ENCODE measurements around the gene PEX7. TPM values are rescaled to one million over a fixed set of nuclear protein-coding genes. Genes with fewer than 3 reads are reported as not detected.

PEX7 gene, protein sequence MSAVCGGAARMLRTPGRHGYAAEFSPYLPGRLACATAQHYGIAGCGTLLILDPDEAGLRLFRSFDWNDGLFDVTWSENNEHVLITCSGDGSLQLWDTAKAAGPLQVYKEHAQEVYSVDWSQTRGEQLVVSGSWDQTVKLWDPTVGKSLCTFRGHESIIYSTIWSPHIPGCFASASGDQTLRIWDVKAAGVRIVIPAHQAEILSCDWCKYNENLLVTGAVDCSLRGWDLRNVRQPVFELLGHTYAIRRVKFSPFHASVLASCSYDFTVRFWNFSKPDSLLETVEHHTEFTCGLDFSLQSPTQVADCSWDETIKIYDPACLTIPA
- 10.3 and 11.1 TPM in 2 replicates for total RNA-seq (2013; cell fraction: nucleolus; rRNA removed)
- 11.0 and 12.4 TPM in 2 replicates for total RNA-seq (2014; rRNA removed)
- total RNA-seq (2014; rRNA removed; fragmentation: Illumina TruSeq; extraction: Trizol): 6.8 and 7.6 TPM in 2 replicates
- total RNA-seq (2021): 5.9 and 6.7 TPM in 2 replicates
- polyA plus RNA-seq (2011; ENCODE audit: low read depth): 3.9 TPM
- 11.6 and 14.8 TPM in 2 replicates for polyA plus RNA-seq (2011; rRNA removed)
- polyA plus RNA-seq (2011; cell fraction: cytosol; rRNA removed): 8.9 and 9.0 TPM in 2 replicates
- polyA plus RNA-seq (2011; cell fraction: nucleus; rRNA removed): 5.6 and 6.5 TPM in 2 replicates
- polyA plus RNA-seq (2012): 4.4 and 5.8 TPM in 2 replicates
- polyA plus RNA-seq (2014; fragmentation: Illumina TruSeq; extraction: Trizol): 6.1 and 7.7 TPM in 2 replicates
- 1 to 10 TPM in 1 of 2 experiments, under 1 TPM in 1; 0.58 to 2.7 TPM for polyA plus RNA-seq (2014; fragmentation: Nextera tagmentation; extraction: Ambion mirVana)
- polyA plus RNA-seq (2014; rRNA removed): 10.9 and 12.4 TPM in 2 replicates
- 10 to 100 TPM; 10.9 to 12.3 TPM for polyA plus RNA-seq (2016; fragmentation: Nextera tagmentation; extraction: Ambion mirVana)
- 6.7 and 7.0 TPM in 2 replicates for polyA minus RNA-seq (2011; rRNA and poly(A)+ RNA removed)
- 2.9 and 3.5 TPM in 2 replicates for polyA minus RNA-seq (2011; cell fraction: cytosol; rRNA and poly(A)+ RNA removed)
- 5.9 and 11.9 TPM in 2 replicates for polyA minus RNA-seq (2011; cell fraction: nucleus; rRNA and poly(A)+ RNA removed)
- Bru-seq, nascent RNA: percentile 59 among the genes with signal in this experiment
- percentile 50 among the genes with signal in this experiment for BruChase-seq, experiment 1, labeled RNA remaining after a 6-hour chase
- BruChase-seq, experiment 2, labeled RNA remaining after a 2-hour chase: percentile 48 among the genes with signal in this experiment
- long read RNA-seq, experiment 1, transcript PEX7-201 (10 exons, 1,464 nt): major isoform, 7 of 8 reads
- long read RNA-seq, experiment 1, partial matches to known transcripts: 0 of 8 reads
- long read RNA-seq, experiment 1, other reads (novel, unspliced or antisense): 1 of 8 reads
- long read RNA-seq, experiment 2, partial matches to known transcripts: 0 of 1 reads
- long read RNA-seq, experiment 2, other reads (novel, unspliced or antisense): 0 of 1 reads

DNA sequence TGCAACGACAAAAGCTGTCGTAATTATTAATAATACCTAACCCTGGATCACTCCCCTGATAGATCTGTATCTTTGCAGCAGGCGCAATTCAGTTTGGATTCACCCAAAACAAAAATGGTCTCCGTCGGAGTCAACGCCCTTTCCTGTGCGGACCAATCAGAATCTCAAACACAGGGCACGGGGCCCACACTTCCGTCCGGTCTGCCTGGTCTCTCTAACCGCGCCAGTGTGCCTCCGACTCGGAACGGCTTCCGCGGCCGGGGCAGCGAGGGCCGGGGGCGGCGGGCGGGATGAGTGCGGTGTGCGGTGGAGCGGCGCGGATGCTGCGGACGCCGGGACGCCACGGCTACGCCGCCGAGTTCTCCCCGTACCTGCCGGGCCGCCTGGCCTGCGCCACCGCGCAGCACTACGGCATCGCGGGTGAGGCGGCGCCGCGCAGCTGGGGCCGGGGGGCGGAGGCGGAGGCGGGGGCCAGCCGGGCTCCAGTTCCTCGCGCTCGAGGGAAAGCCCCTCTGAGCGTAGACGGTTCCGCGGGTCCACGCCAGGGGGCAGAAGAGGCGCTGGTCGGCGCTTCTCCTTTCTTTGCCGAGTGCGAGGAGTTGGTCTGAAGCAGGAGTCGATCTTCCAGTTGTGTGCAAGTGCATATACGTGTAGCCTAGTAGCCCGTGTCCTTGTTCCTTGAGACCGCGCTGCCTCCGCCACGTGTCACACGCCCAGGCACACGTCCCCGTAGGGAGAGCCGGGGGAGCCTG is at the start of gene PEX7:
TSS of gene PEX7 (plus strand) at position 217 of the 752 bp plus-strand sequence. CDS start at position 291, 74 bp downstream.
- Histone ChIP-seq H3K27ac (ENCODE audit: control insufficient read depth, insufficient read depth) (peak within 1 kb of the TSS; percentile 76), H3K79me2 (ENCODE audit: control insufficient read depth, insufficient read depth, low read length) (peaks cover 5% of the 10 kb centered on the region), H3K9ac (ENCODE audit: control insufficient read depth, insufficient read depth, low read length) (peak within 1 kb of the TSS; percentile 84), H3K4me3 (peak within 1 kb of the TSS; percentile 83), H2AFZ (ENCODE audit: control insufficient read depth, low read depth, low read length) (peak within 1 kb of the TSS; percentile 99), H3K36me3 (ENCODE audit: control insufficient read depth in 2 of 2, insufficient read depth in 2 of 2, low read length in 1 of 2) (no peaks in the 10 kb centered on the region), H3K4me2 (ENCODE audit: control insufficient read depth, insufficient read depth) (peak within 1 kb of the TSS; percentile 98), H4K20me1 (ENCODE audit: control insufficient read depth, insufficient read depth) (no peaks in the 10 kb centered on the region), H3K4me1 (ENCODE audit: control insufficient read depth, insufficient read depth, low read length) (no peaks in the 10 kb centered on the region), H3K9me3 (replicated peaks; ENCODE audit: control insufficient read depth, insufficient read depth, low read length) (no peaks in the 10 kb centered on the region), H3K27me3 (replicated peaks in 1 of 2; ENCODE audit: control insufficient read depth in 2 of 2, insufficient read depth in 2 of 2, low read length in 1 of 2) (no peaks in the 10 kb centered on the region)
- ATAC-seq (peak; percentile 98), DNase-seq (ENCODE audit: low read depth, low spot score) (peak; percentile 67), FAIRE-seq (peak; percentile 80)
- intact Hi-C loops (cut with micrococcal nuclease; ENCODE audit: unreplicated experiment): no loop called here
- POLR2A ChIA-PET: interaction anchor here (0.6 to 1.7 kb wide), 4 partner anchors 20 to 335 kb away, joined by 3 to 4 read pairs (median 3); partner anchors contain the start of gene MAP3K5
- CTCF ChIA-PET: interaction anchor here (1.0 to 2.0 kb wide), 7 partner anchors 23 to 178 kb away, joined by 3 to 11 read pairs (median 5); partner anchors contain the start of gene MAP3K5
- no TSS peak for BruUV-seq (replicated peaks)
- under 1% methylated on average over 39 of the region's 78 CpGs for WGBS (ENCODE audit: insufficient coverage, insufficient replicate concordance, low lambda C conversion rate, missing lambda C conversion rate)
- in situ Hi-C loops (cut with MboI): no loop called here
- RAD21 ChIA-PET (ENCODE audit: unreplicated experiment): interaction anchor here (0.6 to 3.1 kb wide), 4 partner anchors 30 to 252 kb away, joined by 3 to 14 read pairs (median 4); partner anchors contain the start of gene MAP3K5
- SMC1A ChIA-PET (ENCODE audit: uncharacterized antibody, unreplicated experiment): interaction anchor here (0.6 to 1.9 kb wide), 6 partner anchors 28 to 1279 kb away, joined by 3 to 4 read pairs (median 3); no protein-coding TSS in a partner anchor
- TF ChIP-seq RAD21 (IDR thresholded peaks at IDR 0.05; ENCODE audit: insufficient read depth, low read depth, low read length) (peak; percentile 32; the same call in 1 of the 2 replicates), POLR2A (IDR thresholded peaks at IDR 0.05; ENCODE audit: low read depth, low read length) (peak; percentile 90), SP1 (IDR thresholded peaks at IDR 0.05; ENCODE audit: low read depth, low read length) (peak; percentile 20), DPF2 (IDR thresholded peaks at IDR 0.05) (peak; percentile 87), EP300 (IDR thresholded peaks at IDR 0.05; ENCODE audit: borderline replicate concordance in 1 of 2, control insufficient read depth in 1 of 2, low read depth in 2 of 2, low read length in 2 of 2) (peak in 1 of 2 experiments; percentile 2; a peak in 1 of 4 replicates), GATAD2B (conservative IDR thresholded peaks at IDR 0.05; ENCODE audit: low read depth) (peak; percentile 87), MYC (IDR thresholded peaks at IDR 0.05; ENCODE audit: insufficient read depth, insufficient read length, insufficient replicate concordance, low read length, severe bottlenecking) (peak; percentile 48), HDAC2 (IDR thresholded peaks at IDR 0.05) (no peak), TAF1 (IDR thresholded peaks at IDR 0.05; ENCODE audit: borderline replicate concordance, low read depth, low read length) (0 out of 2 replicates have a peak, but pooled peaks have one; percentile 18), IRF4 (IDR thresholded peaks at IDR 0.05; ENCODE audit: low read depth, low read length) (no peak), BACH1 (IDR thresholded peaks at IDR 0.05; ENCODE audit: borderline replicate concordance) (peak; percentile 90)
- TF ChIP-seq, protein P1, sequence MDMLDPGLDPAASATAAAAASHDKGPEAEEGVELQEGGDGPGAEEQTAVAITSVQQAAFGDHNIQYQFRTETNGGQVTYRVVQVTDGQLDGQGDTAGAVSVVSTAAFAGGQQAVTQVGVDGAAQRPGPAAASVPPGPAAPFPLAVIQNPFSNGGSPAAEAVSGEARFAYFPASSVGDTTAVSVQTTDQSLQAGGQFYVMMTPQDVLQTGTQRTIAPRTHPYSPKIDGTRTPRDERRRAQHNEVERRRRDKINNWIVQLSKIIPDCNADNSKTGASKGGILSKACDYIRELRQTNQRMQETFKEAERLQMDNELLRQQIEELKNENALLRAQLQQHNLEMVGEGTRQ (IDR thresholded peaks at IDR 0.05; ENCODE audit: borderline replicate concordance, low read depth, low read length): peak; percentile 84
- TF ChIP-seq, protein P2, sequence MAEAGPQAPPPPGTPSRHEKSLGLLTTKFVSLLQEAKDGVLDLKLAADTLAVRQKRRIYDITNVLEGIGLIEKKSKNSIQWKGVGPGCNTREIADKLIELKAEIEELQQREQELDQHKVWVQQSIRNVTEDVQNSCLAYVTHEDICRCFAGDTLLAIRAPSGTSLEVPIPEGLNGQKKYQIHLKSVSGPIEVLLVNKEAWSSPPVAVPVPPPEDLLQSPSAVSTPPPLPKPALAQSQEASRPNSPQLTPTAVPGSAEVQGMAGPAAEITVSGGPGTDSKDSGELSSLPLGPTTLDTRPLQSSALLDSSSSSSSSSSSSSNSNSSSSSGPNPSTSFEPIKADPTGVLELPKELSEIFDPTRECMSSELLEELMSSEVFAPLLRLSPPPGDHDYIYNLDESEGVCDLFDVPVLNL (IDR thresholded peaks at IDR 0.05; ENCODE audit: low read depth, low read length): 0 out of 2 replicates have a peak, but pooled peaks have one; percentile 22
- TF ChIP-seq, protein P3, sequence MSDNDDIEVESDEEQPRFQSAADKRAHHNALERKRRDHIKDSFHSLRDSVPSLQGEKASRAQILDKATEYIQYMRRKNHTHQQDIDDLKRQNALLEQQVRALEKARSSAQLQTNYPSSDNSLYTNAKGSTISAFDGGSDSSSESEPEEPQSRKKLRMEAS (IDR thresholded peaks at IDR 0.05; ENCODE audit: low read depth, low read length): peak; percentile 46
